HEK293T (cell line): ENCODE results near the gene KCNA2.

Source experiments
- BHLHE40 ChIP-seq: fragments of 450-650 bp; IDR thresholded peaks from 2 replicates; pipeline ENCODE4 v1.6.1; 2016; ENCODE audit warnings: mild to moderate bottlenecking, moderate library complexity, borderline replicate concordance
- L3MBTL2 ChIP-seq: fragments of 450-650 bp; conservative IDR thresholded peaks from 2 replicates; pipeline ENCODE4 v1.6.1; 2016; ENCODE audit warnings: mild to moderate bottlenecking
- SP1 ChIP-seq: fragments of 450-650 bp; IDR thresholded peaks from 2 replicates; pipeline ENCODE4 v1.6.1; 2017
- SUZ12 ChIP-seq: fragments of 450-650 bp; IDR thresholded peaks from 2 replicates; pipeline ENCODE4 v1.6.1; 2016; ENCODE audit warnings: mild to moderate bottlenecking
- TARDBP ChIP-seq: fragments of 450-650 bp; IDR thresholded peaks from 2 replicates; pipeline ENCODE4 v1.6.1; 2016

- TF ChIP-seq SP1 (no peak), L3MBTL2 (no peak), BHLHE40 (no peak), SUZ12 (no peak), TARDBP (no peak)
Measured at GRCh38 chr1:110607536-110608230, 1.5 kb upstream of the KCNA2 start.
